Osteoblast (primary cell): ENCODE data around the gene ATP5PO. TPM values are rescaled to one million over a fixed set of nuclear protein-coding genes. Genes with fewer than 3 reads are reported as not detected.

Experiments used
- DNase-seq: peaks from one replicate; pipeline ENCODE4 v3.0.0; 2011; ENCODE audit warnings: low spot score, mixed read lengths; ENCODE audit not compliant: insufficient read length; ENCODE audit errors: missing footprints
- H2AFZ ChIP-seq: 2 replicates; pipeline ENCODE4 v1.6.0; 2011; ENCODE audit warnings: mild to moderate bottlenecking, low read length
- H3K27ac ChIP-seq: 2 replicates; pipeline ENCODE4 v1.5.1; 2011; ENCODE audit warnings: mild to moderate bottlenecking, low read depth, low read length, moderate library complexity
- H3K27me3 ChIP-seq: 2 replicates; pipeline ENCODE4 v1.6.0; 2012; ENCODE audit warnings: mild to moderate bottlenecking, control low read depth, inconsistent platforms, low read length, moderate library complexity; ENCODE audit not compliant: insufficient read depth
- H3K36me3 ChIP-seq: 2 replicates; pipeline ENCODE4 v1.5.1; 2011; ENCODE audit warnings: mild to moderate bottlenecking, low read length, control low read depth, moderate library complexity; ENCODE audit not compliant: insufficient read depth
- H3K4me1 ChIP-seq: 2 replicates; pipeline ENCODE4 v1.5.1; 2011; ENCODE audit warnings: mild to moderate bottlenecking, low read length, control low read depth, moderate library complexity; ENCODE audit not compliant: insufficient read depth
- H3K4me2 ChIP-seq: 2 replicates; pipeline ENCODE4 v1.6.0; 2011; ENCODE audit warnings: mild to moderate bottlenecking, low read length; ENCODE audit not compliant: insufficient read depth
- H3K4me3 ChIP-seq: fragments of 200-600 bp; sonication (generic); 3 replicates; pipeline ENCODE4 v1.5.1; 2012; ENCODE audit warnings: mild to moderate bottlenecking, low read length, inconsistent platforms; ENCODE audit not compliant: insufficient read depth
- H3K79me2 ChIP-seq: 2 replicates; pipeline ENCODE4 v1.6.0; 2012; ENCODE audit warnings: mild to moderate bottlenecking, low read length, control low read depth, inconsistent platforms; ENCODE audit not compliant: insufficient read depth
- H3K9me3 ChIP-seq: 2 replicates; pipeline ENCODE4 v1.5.1; 2011; ENCODE audit warnings: low read depth, low read length, control low read depth
- H4K20me1 ChIP-seq: 2 replicates; pipeline ENCODE4 v1.6.0; 2012; ENCODE audit warnings: mild to moderate bottlenecking, low read length, control low read depth; ENCODE audit not compliant: insufficient read depth
- CTCF ChIP-seq: IDR thresholded peaks from 2 replicates; pipeline ENCODE4 v1.5.1; 2011; ENCODE audit warnings: mild to moderate bottlenecking, low read depth, low read length, moderate library complexity; ENCODE audit errors: extremely low read depth
- total RNA-seq: library from RNA; depleted of rRNA; stranded (reverse); fragments of >200 nt; gene quantifications from 2 replicates; pipeline ENCODE4 v1.2.3, GENCODE V29; 2012

The ATP5PO gene
- total RNA-seq, 1 donor = 115 TPM

- no peak for TF ChIP-seq CTCF
- DNase-seq = no peak
Measured at GRCh38 chr21:33874161-33874560, 41.4 kb downstream of the ATP5PO start.

GRCh38 chr21:33872881-33873515 is 42.6 kb downstream of the ATP5PO start:
- H3K79me2 ChIP-seq = no peaks in the 10 kb centered on the region
- H3K36me3 ChIP-seq = no peaks in the 10 kb centered on the region
- DNase-seq = no peak
- H3K27me3 ChIP-seq = no peaks in the 10 kb centered on the region
- no peak overlapping the region for H3K27ac ChIP-seq
- no peaks in the 10 kb centered on the region for H3K4me1 ChIP-seq
- no peak overlapping the region for H2AFZ ChIP-seq
- no peak overlapping the region for H3K4me2 ChIP-seq
- no peak for TF ChIP-seq CTCF
- H3K9me3 ChIP-seq = no peaks in the 10 kb centered on the region
- no peaks in the 10 kb centered on the region for H4K20me1 ChIP-seq
- H3K4me3 ChIP-seq = no peak overlapping the region

More at GRCh38 chr21:33874161-33874560, 41.4 kb downstream of the ATP5PO start:
- Histone ChIP-seq H2AFZ (no peak overlapping the region), H3K4me1 (no peaks in the 10 kb centered on the region), H4K20me1 (no peaks in the 10 kb centered on the region), H3K4me2 (no peak overlapping the region), H3K36me3 (no peaks in the 10 kb centered on the region), H3K27ac (no peak overlapping the region), H3K79me2 (no peaks in the 10 kb centered on the region), H3K4me3 (no peak overlapping the region), H3K27me3 (no peaks in the 10 kb centered on the region), H3K9me3 (no peaks in the 10 kb centered on the region)

- H2AFZ ChIP-seq = no peak overlapping the region
- no peak overlapping the region for H3K27ac ChIP-seq
- no peaks in the 10 kb centered on the region for H4K20me1 ChIP-seq
- TF ChIP-seq CTCF = no peak
- H3K4me1 ChIP-seq = no peaks in the 10 kb centered on the region
- peak; percentile 96 for DNase-seq
- no peak overlapping the region for H3K4me2 ChIP-seq
- no peaks in the 10 kb centered on the region for H3K9me3 ChIP-seq
- no peak overlapping the region for H3K4me3 ChIP-seq
- no peaks in the 10 kb centered on the region for H3K79me2 ChIP-seq
- H3K27me3 ChIP-seq = no peaks in the 10 kb centered on the region
- H3K36me3 ChIP-seq = no peaks in the 10 kb centered on the region
Measured at GRCh38 chr21:33871171-33871570, 44.4 kb downstream of the ATP5PO start.

- no peak overlapping the region for H2AFZ ChIP-seq
- no peaks in the 10 kb centered on the region for H3K9me3 ChIP-seq
- no peak overlapping the region for H3K4me3 ChIP-seq
- H3K36me3 ChIP-seq = no peaks in the 10 kb centered on the region
- H3K27me3 ChIP-seq = no peaks in the 10 kb centered on the region
- TF ChIP-seq CTCF = no peak
- DNase-seq = no peak
- no peaks in the 10 kb centered on the region for H3K79me2 ChIP-seq
- H3K4me1 ChIP-seq = no peaks in the 10 kb centered on the region
- H3K4me2 ChIP-seq = no peak overlapping the region
- H3K27ac ChIP-seq = no peak overlapping the region
- H4K20me1 ChIP-seq = no peaks in the 10 kb centered on the region
Measured at GRCh38 chr21:33870768-33871167, 44.8 kb downstream of the ATP5PO start.
